NCI-H2107 (cell line): ENCODE data around the gene DIDO1.
"Not testable (repeated sequence)": the region's sequence is repeated elsewhere in the genome, so short reads cannot be mapped to it uniquely, and the experiment has no call there.

ENCODE experiments used
- DNase-seq: peaks from one replicate; lab custom pipeline; 2025; lab: John Stamatoyannopoulos, UW

The DIDO1 gene

GRCh38 chr20:62929051-62929538 lies 2.8 kb upstream of the DIDO1 start:
- DNase-seq: no peak

DNA sequence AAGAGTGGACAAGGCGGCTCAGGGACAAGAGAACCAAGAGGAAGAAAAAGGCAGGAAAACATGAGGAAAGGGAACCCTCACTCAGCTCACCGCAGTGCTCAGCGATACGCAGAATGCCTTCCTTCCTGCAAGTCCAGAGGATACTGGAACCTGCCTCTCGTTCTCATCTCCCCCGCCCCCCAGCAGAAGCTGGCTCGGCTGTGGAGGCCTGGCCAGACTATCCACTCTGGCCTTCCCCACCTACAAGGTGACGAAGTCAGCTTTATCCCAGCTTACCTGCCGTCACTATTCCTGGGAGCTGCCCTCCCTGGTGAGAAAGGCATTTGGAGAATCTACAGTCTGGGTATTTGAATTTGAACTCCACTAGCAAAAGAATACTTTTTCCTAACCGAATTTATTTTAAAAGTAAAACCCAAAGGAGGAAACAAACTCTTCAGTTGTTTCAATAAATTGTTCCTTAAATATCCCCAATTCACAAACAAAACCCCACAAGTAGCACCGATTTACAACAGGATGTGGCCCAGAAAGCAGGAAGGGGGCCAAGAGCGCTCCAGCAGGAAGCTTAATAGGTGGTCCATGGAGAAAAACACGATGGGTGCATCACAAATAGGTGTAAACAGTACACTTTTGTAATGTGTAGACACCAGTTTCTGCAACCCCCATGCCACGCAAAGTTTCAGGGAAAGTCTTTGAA lies 2.1 kb upstream of the DIDO1 start:
- no peak for DNase-seq

DNA sequence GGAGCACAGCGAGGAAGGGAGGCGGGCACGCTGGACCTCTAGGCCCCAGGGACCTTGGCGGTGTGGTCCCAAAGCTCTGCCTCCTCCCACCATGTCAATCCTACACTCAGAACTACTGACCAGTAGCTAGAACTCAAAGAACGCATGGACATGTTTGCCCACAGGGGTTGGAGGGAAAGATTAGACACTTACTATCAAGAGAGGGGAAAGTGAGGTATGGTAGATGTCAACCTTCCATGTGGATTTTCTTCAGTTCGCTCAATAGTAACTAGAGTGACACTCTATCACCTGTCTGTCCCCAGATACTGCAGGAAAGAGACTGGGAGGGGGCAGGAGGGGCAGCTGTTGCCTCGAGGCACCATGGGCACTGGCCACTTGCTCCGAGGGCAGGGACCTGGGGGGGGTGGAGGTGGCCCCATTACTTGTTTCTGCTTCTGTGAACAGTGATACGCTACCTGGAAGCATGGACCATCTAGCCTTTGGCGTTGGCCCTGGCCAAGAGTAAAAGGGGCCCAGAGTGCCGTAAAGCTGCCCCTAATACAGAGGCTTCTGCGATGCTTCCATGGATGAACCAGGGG lies 912 bp upstream of the DIDO1 start:
- no peak for DNase-seq

DNA sequence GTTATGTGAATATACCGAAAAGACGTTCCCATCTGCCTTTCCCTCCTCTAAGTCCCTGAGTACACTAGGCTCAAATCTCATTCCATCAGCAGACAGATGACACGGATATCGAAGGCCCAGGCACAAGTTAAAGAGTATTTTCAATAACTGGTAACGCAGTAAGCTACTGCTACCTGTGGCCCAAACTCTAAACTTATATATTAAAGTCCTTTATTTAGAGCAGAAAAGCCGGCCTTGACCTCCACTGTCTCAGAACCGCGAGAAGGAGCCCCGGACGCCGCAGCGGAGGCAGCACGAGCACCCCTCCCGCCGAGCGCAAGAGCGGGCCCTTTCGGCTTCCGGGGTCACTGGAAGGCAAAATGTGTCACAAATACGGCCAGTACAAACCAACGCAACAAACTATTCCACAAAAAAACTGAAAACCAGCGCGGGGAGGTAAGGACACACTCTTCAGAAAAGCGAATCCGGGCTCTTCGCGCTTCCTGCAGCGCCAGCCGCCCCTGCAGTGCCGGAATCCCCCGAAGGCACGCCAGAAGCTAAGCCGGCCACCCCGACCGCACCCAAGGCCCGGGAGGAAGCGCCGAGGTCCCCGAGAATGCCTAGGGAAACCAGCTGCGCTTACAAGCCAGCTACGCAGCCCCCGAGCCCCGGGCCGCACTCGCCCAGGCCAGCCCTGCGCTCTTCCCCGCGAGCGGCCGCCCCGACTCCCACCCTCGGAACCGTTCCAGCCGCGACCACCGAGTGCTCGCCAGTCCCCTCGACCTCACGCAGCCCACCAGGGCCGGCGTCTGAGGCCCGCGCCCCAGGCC lies 681 bp downstream of the DIDO1 start:
- no peak for DNase-seq

DNA sequence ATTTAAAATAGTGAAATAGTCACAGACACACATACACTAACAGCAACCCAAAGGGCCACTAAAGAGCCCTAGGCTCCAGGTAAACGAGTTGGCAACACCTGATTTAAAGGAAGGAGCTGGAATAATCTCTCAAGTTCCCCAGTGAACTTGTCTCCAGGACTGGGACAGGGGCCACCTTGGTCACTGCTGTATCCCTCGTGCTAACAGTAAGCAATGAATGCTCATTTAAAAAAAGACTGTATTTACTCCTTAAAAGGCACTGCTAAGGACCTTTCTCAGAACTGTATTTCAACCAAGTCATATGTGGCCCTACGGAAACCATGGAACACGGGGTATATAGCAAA lies 1.3 kb downstream of the DIDO1 start:
- DNase-seq: no peak

- DNase-seq: no peak
Measured at GRCh38 chr20:62924442-62925075, 1.7 kb downstream of the DIDO1 start.

GRCh38 chr20:62923669-62924441 lies 2.5 kb downstream of the DIDO1 start:
- DNase-seq: no peak

DNA sequence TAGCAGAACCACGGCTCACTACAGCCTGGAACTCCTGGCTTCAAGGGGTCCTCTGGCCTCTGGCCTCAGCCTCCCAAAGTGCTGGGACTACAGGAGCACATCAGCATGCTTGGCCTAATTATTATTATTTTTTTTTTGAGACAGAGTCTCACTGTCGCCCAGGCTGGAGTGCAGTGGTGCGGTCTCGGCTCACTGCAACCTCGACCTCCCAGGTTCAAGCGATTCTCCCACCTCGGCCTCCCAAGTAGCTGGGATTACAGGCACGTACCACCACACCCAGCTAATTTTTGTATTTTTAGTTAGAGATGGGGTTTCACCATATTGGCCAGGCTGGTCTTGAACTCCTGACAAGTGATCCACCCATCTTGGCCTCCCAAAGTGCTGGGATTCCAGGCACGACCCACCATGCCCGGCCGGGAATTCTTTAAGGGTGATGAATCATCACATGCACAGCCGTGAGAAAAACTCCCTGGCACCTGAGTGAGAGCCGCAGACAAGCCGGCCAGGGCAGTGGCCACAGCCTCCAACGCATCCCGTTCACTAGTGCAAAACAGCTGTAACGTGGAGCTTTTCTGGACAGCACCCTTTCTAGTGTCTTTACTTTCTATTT lies 3.1 kb downstream of the DIDO1 start:
- not testable (repeated sequence) for DNase-seq

DNA sequence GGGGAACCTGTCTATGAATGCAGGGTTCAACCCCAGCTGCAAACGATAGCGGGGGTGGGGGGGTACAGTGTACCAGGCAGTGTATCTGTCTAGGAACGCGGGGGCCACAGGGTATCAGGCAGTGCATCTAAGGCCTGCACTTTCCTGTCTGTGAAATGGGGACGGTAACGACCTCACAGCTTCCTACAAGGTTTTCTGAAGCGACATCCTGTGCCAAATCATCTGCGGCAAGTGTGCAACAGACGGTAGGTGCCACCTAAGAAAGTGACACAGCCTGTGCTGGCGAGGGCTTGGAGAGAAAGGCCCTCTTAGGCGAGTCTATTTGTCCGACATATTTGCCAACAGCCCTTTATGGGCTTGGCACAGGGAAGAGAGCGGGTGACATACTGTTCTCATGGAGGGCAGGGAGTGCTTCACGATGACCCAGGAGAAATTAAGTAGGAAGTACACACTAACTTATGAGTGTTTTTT lies 3.8 kb downstream of the DIDO1 start:
- no peak for DNase-seq

DNA sequence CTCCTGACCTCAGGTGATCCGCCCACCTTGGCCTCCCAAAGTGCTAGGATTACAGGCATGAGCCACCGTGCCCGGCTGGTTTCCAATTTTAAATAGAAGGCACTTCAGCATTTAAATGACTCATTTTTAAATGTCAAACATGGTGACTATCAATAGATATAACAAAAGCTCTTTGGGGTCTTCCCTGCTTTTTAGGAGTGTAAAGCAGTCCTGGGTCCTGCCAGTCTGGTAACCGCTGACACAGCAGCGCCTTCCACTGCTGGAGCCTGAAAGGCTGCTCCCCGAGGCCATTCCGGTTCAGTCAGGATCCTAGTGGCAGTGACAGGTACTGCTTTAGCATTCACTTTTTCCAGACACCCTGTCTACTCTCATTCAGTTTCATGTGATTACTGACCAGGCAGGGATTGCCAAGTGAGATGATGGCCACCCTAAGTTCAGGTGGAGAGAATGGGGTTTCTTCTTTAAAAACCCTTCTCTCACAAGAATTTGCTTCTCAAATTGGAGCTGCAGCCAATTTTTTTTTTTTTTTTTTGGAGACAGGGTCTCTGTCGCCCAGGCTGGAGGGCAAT lies 5.1 kb downstream of the DIDO1 start:
- peak; percentile 35 for DNase-seq

DNA sequence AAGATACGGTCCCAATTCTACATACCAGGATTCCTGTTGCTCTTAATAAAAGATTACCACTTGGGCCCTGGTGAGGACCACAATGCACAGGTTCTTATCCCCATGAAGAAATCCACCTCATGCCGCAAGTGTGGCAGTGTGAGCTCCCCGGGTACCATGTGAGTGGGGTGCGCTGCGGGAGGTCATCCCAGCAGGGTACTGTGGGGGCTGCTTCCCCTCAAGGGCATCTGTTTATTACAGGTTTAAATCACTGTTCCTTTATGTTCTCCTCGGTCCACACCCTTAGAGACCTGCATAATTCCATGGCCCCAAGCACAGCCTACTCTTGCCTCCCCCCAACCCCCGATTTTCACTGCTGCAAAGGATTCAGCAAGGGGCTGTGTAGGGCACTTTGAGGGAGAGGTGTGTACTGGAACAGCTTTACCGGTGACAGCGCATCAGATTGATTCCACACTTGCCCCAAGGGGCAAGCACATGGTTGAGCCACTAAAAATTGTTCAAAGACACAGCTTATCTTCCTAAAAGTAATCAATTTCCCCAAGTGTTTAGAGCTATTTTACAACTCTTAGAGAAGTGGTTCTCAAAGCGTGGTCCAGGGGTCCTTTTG lies 6.2 kb downstream of the DIDO1 start:
- DNase-seq: no peak

- no peak for DNase-seq
Measured at GRCh38 chr20:62918831-62919230, 7.5 kb downstream of the DIDO1 start.

DNA sequence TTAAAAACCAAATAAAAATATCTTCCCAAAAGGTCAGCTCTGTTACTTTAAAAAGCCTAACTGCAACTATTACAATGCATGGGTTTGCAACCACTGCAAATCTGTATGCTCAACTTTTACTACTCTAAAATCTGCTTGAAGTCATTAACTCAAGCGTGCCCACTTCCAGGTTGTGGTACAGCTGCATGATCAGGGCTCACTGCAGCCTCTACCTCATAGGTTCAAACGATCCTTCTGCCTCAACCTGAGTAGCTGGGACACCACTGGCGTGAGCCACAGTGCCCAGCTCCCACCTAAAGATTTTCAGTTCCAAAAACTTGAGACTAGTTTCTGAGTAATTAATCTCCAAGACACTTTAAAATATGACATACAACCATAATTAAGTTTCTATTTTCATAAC lies 8.2 kb downstream of the DIDO1 start:
- no peak for DNase-seq

GRCh38 chr20:62917720-62918119 lies 8.6 kb downstream of the DIDO1 start:
- no peak for DNase-seq

DNA sequence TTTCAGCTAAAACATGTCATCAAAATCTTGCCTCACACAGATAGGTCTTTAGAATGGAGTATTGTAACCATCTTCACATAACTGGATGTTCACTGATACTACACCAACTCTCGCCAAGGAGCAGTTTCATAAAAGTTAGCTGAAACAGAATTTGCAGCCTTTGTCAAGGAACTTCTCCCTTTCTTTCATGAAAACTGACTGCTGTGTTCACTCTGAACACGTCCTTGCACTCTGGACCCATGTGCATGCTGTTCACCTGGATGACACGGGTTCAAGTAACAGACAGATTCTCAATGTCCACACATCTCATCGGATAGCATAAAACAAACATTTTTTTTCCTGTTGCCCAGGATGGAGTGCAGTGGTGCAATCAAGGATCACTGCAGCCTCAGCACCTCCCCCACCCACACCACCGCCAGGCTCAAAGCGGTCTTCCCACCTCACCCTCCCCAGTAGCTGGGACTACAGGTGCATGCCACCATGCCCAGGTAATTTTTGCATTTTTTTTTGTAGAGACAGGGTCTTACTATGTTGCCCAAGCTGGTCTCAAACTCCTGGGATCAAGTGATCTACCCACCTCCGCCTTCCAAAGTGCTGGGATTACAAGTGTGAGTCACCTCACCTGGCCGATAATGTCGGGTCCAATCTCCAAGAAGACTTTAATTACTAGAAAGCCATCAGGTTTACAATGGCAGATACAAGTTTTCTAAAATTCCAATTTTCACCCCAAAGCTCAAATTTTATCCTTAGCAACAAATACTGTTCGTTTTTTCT lies 9.4 kb downstream of the DIDO1 start:
- DNase-seq: no peak

GRCh38 chr20:62914970-62915457 lies 11.3 kb downstream of the DIDO1 start:
- no peak for DNase-seq

DNA sequence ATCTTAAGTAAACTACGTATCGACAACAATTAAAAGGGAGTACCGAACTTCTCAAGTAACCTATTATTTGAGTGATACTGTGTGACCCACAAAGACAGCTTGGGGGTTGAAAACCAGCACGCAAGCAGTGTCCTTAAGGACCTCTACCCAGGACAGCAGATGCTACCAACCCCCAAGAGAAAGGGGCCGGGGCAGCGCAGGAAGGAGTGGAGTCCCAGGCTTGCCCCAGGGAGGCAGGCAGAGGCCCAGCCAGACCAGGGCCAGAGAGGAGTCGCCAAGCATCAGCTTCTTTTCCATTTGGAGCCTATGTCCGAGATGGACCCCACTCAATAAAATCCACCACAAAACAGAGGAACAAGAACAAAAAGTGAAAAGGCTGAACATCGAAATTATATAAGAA lies 11.9 kb downstream of the DIDO1 start:
- DNase-seq: no peak

- DNase-seq: no peak
Measured at GRCh38 chr20:62913043-62913630, 13.2 kb downstream of the DIDO1 start.

DNA sequence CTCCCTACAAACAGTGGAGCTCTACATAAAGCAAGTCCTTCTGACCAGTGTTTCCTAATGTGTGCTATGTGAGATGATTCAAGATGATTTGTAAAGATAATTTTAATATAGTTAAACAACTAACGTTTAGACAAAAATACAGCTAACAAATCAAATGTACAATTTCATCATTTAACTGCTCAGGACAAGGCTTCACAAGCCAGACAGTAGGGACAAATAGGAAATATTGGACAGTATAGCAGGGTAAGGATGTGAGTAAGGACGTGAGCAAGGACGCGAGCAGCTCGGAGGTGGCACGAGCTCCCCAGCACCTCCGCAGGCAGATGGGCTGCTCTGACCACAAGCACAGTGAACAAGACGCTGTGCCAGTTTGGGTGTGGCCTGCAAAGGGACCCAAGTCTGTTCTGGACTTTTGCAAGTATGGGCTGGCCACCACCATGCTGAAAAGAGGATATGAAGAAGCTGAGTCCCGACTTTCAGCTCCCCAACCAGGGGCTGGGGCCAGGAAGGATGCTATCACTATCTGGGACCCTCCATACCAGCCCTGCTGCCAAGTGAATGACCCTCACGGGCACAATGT lies 14.5 kb downstream of the DIDO1 start:
- DNase-seq: no peak
